GM18526 (cell line): ENCODE results near the gene CORIN.

Experiments used
- POLR2A ChIP-seq: IDR thresholded peaks from 3 replicates; pipeline ENCODE4 v1.6.1; 2011; ENCODE audit not compliant: insufficient read length; ENCODE audit errors: extremely low read depth

Gene CORIN

DNA sequence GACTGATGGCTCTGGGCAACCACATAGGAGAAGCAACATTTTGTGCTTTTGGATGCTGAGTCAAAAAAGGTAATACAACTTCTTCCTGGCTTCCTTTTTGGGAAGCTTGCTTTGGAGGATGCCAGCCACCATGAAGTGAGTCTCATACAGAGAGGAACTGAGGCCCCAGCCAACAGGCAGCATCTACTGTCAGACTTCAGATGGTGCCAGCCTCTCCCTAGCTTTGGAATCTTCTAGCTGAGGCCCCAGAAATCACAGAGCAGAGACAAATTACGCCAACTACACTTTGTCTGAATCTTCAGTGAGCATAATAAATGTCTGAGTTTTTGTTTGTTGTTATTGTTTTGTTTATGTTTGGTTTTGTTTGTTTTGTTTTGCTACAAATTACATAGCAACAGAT, 216.7 kb downstream of the CORIN start:
- no peak for TF ChIP-seq POLR2A

- no peak for TF ChIP-seq POLR2A
Measured at GRCh38 chr4:47619691-47620090, 218.2 kb downstream of the CORIN start.

DNA sequence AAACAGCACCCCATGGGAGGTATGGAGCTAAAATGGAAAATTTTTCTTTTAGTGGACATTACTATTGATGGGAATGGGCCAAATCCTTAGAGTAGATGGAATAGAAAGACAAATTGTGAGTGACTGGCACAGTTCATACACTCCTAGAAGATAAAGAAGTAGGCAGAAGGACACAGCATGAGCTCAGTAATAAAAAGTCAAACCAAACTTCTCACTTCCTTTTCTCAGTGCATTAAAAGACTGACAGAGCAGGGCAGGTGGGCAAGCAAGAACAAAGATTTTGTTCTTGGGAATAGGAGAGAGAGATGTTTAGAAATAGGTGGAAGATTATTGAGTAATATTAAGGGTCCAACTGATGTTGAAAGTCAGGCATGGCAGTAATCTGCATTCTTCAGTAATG, 220.3 kb downstream of the CORIN start:
- TF ChIP-seq POLR2A, result no peak

DNA sequence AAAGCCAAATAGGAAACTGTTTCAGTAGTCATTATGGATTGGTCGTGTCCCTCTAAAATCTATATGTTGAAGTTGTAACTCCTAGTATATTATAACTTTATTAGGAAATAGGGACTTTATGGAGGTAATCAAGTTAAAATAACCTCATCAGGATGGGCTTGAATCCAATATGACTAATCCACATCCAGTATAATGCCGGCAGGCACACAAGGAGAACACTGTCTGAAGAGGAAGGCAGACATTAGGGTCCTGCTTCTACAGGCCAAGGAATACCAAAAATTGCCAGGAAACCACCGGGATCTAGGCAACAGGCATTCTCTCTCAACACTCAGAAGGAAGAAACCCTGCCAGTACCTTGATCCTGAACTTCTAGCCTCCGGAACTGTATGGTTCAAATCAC, 222.5 kb downstream of the CORIN start:
- TF ChIP-seq POLR2A, result no peak

DNA sequence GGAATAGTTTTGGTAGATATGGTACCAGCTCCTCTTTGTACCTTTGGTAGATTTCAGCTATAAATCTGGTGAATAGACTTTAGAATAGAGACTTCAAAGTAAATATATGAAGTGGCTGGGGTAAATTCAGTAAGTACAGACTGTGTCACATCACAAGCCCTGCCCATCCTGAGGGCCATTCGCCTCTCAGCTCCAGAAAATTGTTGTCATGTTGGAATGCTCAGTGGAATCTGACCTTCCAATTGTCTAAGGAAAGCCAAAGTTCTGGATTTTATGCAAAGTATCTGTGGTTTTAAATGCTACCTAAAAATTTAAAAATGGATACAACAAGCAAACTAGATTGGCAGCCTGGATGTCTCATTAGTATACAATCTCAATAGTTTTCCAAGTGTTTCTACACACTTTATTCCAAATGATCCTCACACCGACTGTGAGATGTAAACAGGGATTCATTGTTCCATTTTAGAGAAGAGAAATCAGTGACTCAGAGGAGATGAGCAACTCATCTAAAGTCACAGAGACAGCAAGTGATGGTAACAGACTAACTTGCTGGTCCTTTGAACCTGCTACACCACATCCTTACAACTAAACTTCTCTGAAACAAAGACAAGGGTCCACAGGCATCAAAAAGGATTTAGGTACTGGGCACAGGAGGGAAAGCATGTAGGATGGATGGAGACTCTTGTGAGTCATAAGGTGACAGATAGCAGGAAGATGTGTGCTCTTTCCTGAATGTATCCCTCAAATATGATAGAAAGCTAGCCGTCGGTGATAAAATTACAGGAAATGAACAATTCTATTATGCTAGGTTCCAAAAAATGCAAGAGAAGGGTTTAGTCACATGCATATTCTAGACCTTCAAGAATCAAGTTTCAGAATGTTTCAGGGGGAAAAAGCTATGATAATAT, 225.5 kb downstream of the CORIN start:
- no peak for TF ChIP-seq POLR2A

- TF ChIP-seq POLR2A, result no peak
Measured at GRCh38 chr4:47606482-47606881, 231.4 kb downstream of the CORIN start.

- no peak for TF ChIP-seq POLR2A
Measured at GRCh38 chr4:47598896-47599295, 239.0 kb downstream of the CORIN start.

- TF ChIP-seq POLR2A, result no peak
Measured at GRCh38 chr4:47598320-47598719, 239.5 kb downstream of the CORIN start.

GRCh38 chr4:47597696-47598095, 240.2 kb downstream of the CORIN start:
- TF ChIP-seq POLR2A, result no peak

DNA sequence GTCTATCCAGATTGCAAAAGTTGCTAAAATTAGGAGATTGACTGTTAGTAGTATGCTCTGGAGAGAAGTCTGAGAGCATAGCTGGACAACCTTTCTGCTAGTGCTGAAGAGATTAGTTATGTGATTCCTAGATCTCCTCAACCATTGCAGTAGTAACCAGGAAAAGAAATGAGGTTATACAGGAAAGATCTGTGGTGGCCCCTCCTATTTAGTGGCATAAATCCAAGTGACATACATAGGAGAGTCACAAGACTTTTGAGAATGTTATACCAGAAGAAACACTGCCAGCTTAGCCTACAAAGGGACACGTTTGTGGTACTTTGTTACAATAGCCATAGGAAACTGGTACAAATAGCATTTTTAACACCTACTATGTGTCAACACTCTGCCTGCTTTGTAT, 247.5 kb downstream of the CORIN start:
- no peak for TF ChIP-seq POLR2A

DNA sequence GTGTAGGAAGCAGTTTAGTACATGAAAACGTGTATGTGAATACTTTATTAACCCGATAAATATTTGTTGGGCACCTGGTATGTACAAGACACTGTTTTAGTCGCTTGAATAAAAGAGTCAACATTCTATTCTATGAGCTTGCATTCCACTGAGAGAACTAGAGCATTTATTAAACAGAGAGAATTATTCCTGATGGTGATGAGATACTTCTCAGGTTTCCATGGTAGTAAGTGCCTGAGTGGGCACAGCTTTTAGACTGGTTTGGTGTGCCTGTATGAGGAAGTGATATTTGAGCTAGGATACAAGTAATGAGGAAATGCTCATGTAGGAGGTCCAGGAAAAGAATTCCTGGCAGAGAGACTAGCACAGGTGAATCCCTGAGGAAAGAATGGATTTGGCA, 258.6 kb downstream of the CORIN start:
- TF ChIP-seq POLR2A, result no peak

DNA sequence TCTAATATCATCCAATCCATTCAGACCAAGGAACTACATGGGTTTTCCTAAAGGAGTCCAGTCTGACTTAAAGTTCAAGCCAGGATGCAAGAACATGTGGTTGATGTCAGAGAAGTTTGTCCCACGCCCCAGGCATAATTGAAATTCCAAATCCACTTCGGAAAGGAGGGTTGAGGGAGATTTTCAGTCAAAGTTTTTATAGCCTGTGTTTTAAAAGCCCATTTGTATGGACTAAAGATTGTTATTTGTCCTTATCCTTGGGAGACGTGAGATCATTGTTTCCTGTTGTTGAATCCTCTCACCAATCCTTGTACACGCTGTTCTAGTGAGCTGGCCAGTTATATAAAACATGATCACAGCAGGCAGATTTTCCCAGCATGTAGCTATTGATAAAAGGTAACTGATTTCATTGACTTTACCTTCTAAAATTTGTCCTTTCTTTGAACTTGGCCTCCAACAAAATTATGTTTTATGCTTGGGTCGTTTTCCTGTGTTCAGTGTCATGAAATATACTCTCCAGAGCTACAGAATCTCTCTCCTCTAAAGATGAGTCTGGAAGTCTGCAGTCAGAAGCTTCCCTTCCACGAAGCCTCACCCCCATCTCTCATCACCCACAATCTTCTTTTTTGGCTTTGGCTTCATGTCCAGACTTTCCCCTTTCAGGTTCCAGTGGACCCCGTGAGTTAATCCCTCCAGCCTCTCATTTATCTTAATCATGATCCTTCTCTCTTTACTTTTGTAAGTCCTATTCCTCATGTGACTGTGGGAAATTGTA, 259.9 kb downstream of the CORIN start:
- TF ChIP-seq POLR2A, result no peak

DNA sequence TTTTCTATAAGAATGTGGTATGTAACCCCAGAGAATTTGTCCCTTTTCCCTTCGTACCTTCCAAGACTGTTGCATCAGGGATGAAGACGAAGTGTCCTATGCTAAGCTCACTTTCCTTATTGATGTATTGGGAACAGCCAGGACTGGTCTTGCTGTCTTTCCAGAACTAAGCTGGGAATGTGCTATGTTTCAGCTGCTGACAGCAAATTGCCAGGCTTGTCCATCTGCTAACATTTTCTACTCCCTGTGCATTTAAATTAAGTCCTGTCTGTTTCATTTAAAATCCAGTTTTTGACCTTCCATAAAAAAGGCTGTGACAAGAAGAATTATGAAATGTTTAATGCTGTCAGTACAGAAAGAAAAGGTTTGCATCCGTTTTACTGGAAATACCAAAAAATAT, 264.9 kb downstream of the CORIN start:
- no peak for TF ChIP-seq POLR2A

DNA sequence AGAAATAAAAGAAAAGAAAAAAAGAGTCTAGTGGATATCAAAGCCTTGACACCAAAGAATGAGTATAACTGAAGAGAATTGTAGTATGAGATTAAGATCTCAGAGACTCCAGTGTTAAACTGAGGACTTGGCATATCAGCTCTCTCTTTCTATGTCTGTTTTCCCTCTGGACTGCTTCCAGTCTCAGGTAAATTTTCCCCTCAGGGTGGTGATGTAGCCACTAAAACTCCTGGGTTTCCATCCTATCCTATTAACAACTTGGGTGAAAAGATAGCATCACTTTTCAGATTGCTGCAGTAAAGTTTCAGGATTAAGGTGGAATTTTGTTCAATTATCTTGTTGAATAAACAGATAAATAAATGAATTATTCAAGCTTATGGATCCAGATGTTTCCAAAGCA, 267.1 kb downstream of the CORIN start:
- TF ChIP-seq POLR2A, result no peak

DNA sequence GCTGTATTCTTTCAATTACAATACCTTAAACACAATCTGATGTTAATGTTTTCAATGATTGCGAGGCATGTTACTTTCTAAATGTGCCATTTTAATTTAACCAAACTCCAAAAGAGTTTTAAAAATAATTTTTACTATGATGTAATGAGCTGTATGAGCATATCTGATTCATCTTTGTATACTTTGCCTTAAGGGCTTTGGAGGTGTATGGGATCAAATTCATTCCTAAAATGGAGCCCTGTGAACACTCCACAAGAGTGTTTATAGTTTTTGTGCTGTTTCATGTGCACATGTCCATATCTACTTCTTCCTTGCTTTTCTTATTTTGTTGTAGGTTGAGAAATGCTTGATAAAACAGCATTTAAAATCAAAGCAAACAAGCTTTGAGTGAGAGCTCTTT, 270.4 kb downstream of the CORIN start:
- TF ChIP-seq POLR2A, result no peak

DNA sequence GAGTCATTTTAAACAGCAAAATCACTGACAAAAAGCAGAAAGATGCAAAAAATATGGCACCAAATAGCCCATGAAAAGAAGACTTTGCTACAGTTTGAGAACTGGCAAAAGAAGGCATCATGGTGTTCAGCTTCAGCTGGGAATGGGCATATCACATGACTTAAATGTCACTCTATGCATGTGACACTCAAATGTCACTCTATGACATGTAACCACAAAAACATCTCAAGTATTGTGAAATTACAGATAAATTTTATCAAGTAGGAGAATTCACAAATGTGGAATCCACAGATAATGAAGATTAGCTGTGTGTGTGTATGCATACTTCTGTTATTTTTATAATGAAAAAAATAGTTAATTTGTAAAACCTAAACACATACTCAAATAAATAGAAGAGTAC, 270.9 kb downstream of the CORIN start:
- TF ChIP-seq POLR2A, result no peak
